ENCODE measurements around the gene SRPK1.

Gene SRPK1

GRCh38 chr6:35897036-35897435, 23.9 kb downstream of the SRPK1 start:
- peak; percentile 8 for DNase-seq

DNA sequence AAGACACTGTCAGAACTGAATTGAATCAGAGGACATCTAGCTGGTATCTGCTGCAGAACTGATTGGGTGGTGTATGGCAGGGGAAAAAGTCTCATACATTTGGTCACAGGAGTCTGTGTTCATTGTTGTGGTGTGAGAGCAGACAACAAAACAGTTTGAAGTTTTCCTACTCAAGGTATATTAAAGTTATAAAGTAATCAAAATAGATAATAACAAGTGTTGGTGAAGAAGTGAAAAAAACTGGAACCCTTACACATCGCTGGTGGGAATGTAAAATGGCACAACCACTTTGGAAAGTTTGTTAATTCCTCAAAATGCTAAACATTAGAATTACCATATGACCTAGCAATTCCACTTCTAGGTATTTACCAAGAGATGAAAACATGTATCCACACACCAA, 24.7 kb downstream of the SRPK1 start:
- no peak for DNase-seq

- no peak for DNase-seq
Measured at GRCh38 chr6:35895560-35895959, 25.3 kb downstream of the SRPK1 start.

- DNase-seq: no peak
Measured at GRCh38 chr6:35894776-35895175, 26.1 kb downstream of the SRPK1 start.

- DNase-seq: no peak
Measured at GRCh38 chr6:35893246-35893645, 27.7 kb downstream of the SRPK1 start.

- DNase-seq: no peak
Measured at GRCh38 chr6:35892482-35892881, 28.4 kb downstream of the SRPK1 start.

- DNase-seq: no peak
Measured at GRCh38 chr6:35879151-35879550, 41.7 kb downstream of the SRPK1 start.

- DNase-seq: no peak
Measured at GRCh38 chr6:35876902-35877301, 44.0 kb downstream of the SRPK1 start.

DNA sequence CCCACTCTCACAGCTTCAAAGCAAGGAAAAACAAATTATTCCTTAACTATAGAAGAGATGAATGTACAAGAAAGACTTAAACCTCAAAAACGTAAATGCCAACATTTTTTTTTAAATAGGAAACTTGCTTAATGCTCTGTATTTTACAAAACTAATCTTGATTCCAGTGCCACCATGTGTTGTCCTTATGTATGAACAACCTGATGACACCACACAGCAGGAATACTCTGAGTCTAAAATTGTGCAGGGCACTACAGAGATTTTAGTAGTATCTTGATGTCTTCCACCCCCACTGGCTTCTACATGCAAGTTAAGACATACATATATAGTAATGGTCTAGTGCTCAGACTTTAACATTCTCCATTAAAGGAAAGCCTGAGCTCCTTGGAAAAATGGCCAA, 46.2 kb downstream of the SRPK1 start:
- DNase-seq: peak; percentile 32

- no peak for DNase-seq
Measured at GRCh38 chr6:35859367-35859766, 61.5 kb downstream of the SRPK1 start.

DNA sequence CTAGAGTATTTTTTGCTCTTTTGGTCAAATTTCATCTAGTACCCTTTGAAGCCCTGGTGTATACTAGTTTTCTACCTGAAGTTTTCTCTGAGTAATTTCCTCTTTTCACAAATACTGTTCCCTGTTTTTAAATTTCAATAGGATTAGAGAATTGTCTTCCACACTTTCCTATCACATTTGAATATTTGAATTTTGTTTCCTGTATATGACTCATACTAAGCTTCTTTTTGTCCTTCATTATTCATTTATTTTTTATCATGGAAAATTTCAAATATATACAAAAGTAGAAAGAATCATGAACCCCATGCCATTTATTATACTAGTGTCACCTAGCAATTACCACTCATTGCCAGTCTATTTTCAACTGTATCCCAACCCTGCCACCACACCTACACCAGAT, 63.0 kb downstream of the SRPK1 start:
- DNase-seq: no peak

- DNase-seq: no peak
Measured at GRCh38 chr6:35856250-35856649, 64.6 kb downstream of the SRPK1 start.

GRCh38 chr6:35852994-35853393, 67.9 kb downstream of the SRPK1 start:
- no peak for DNase-seq

DNA sequence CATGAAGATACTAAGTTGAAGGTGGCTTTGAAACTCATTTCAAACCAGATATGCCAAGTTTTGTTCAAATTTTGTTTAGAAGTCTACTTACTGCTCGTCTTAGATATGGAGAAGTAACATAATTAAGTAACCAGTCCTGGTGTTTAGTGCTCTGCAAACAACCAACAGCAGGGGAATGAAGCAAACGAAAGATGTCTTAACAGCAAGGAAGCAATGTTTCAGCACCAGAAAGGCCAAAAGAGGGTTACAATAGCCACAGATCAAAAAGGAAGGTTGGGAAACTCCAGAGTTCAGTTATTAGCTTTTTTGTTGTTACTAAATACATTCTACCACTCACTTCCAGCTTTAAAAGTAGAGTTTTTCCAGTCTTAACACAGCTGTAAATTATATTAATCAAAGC, 70.7 kb downstream of the SRPK1 start:
- no peak for DNase-seq

- no peak for DNase-seq
Measured at GRCh38 chr6:35844290-35844689, 76.6 kb downstream of the SRPK1 start.

DNA sequence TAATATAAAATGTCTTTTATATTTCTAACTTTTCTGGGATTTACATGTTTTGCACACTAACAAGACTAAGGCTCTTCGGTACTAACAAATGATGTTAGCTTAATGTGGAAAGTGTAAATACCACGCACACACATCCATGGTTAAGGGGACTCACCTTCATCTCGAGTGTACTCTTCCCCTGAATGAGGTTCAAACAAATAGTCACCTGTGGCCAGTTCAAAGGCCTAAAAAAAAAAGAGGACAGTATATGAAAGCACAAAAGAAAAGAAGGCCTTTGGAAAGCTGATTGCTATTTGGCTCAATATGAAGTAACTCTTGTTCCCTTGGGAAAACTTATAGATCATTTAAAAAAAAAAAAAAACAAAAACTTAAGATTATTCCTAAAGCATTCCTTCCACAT, 78.5 kb downstream of the SRPK1 start:
- DNase-seq: no peak

GRCh38 chr6:35839019-35839418, 81.9 kb downstream of the SRPK1 start:
- DNase-seq: no peak

DNA sequence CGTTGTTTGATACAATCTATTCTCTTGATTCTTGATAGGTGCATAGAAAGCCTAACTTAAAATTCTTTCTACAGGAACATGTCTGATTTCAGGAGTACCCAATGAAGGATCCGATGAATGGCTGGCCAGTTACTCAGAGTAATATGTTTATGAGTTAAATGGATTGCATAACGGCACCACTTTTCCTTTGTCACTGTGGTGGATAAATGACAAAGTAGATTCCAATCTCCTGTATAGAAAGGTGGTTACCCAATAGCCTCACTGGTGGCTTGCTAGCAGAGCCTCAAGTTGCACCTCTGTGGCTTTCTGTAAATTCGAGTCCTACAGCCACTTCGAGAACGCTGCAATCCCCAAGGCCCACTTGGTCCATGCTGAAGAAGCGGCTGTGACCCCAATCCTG, 87.4 kb downstream of the SRPK1 start:
- no peak for DNase-seq

- DNase-seq: peak; percentile 96
Measured at GRCh38 chr6:35831257-35832007, 89.5 kb downstream of the SRPK1 start.

GRCh38 chr6:35829306-35829705, 91.6 kb downstream of the SRPK1 start:
- DNase-seq: no peak

GRCh38 chr6:35824552-35825192, 96.2 kb downstream of the SRPK1 start:
- DNase-seq: no peak

DNA sequence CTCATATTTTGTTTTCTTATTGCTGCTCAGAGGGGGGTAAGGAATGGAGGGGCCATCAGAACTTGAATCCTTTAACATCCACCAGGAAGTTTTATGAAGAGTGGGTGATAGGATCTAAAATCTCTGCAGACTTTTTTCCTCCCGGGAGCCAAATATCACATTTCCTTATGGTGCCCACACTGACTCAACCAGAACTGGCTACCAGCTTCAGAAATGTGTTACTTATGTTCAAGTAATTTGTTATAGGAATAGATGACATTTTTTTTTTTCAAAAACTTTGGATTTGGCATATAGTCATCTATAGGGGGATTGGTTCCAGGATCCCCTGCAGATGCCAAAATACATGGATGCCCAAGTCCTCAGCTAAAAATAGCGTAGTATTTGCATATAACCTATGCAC, 97.3 kb downstream of the SRPK1 start:
- peak; percentile 53 for DNase-seq

- no peak for DNase-seq
Measured at GRCh38 chr6:35817515-35817914, 103.4 kb downstream of the SRPK1 start.

DNA sequence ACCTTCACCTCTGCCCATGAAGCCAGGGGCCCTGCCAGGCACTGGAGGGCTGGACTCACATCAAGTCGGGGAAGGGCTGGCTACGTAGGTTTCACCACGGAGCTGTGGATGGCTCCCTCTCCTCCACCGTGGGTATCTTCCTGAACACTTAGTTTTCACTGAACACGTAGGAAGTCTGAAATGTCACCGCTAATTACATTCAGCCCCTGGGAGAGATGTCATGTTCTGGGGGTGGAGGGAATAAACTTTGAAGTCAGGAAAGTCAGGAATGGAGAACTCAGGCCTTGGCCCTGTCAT, 109.3 kb downstream of the SRPK1 start:
- no peak for DNase-seq
